HepG2 (cell line): Measurements from ENCODE around the gene RBPJ.

Experiments
- CREBL2 ChIP-seq: sonication (generic); formaldehyde crosslinking; IDR thresholded peaks from 2 replicates; pipeline ENCODE4 v1.8.1; 2023; ENCODE audit warnings: missing genetic modification reagents, mild to moderate bottlenecking, borderline replicate concordance
- CTCF ChIP-seq: sonication (generic); formaldehyde crosslinking; IDR thresholded peaks from 2 replicates; pipeline ENCODE4 v1.5.0; 2020; ENCODE audit warnings: mild to moderate bottlenecking, missing genetic modification reagents, moderate library complexity
- ELK4 ChIP-seq: sonication (generic); formaldehyde crosslinking; IDR thresholded peaks from 2 replicates; pipeline ENCODE4 v1.9.0; 2021; ENCODE audit warnings: missing genetic modification reagents, borderline replicate concordance
- LCORL ChIP-seq, 2 experiments: fragments of 450-650 bp in 1 of 2; sonication (generic) in 1 of 2; formaldehyde crosslinking in 1 of 2; IDR thresholded peaks; 2 replicates each; pipeline versions ENCODE4 v1.5.0 to v1.6.1; 2017 to 2020; ENCODE audit warnings: antibody characterized with exemption in 1 of 2, missing genetic modification reagents in 1 of 2
- SNRNP70 ChIP-seq: fragments of 200-400 bp; formaldehyde crosslinking; IDR thresholded peaks from 2 replicates; pipeline ENCODE4 v1.6.1; 2017; ENCODE audit warnings: mild to moderate bottlenecking, low read depth, low read length, moderate library complexity
- TRAFD1 ChIP-seq: sonication (generic); formaldehyde crosslinking; IDR thresholded peaks from 2 replicates; pipeline ENCODE4 v1.5.1; 2020; ENCODE audit warnings: missing genetic modification reagents, mild to moderate bottlenecking, borderline replicate concordance
- ZBTB1 ChIP-seq: sonication (generic); formaldehyde crosslinking; IDR thresholded peaks from 2 replicates; pipeline ENCODE4 v1.4.0; 2020; ENCODE audit warnings: missing genetic modification reagents, borderline replicate concordance
- ZNF274 ChIP-seq: sonication (generic); formaldehyde crosslinking; IDR thresholded peaks from 2 replicates; pipeline ENCODE4 v1.5.1; 2020; ENCODE audit warnings: mild to moderate bottlenecking, missing genetic modification reagents

GRCh38 chr4:26433556-26433955 is 112.7 kb downstream of the RBPJ start:
- TF ChIP-seq ZBTB1 (CRISPR knock-in tag) (no peak), CREBL2 (no peak), SNRNP70 (no peak), TRAFD1 (CRISPR knock-in tag) (no peak), ELK4 (no peak), LCORL (IDR thresholded peaks at IDR 0.05) (no peak), LCORL (CRISPR knock-in tag; IDR thresholded peaks at IDR 0.05) (no peak), CTCF (CRISPR knock-in tag) (no peak), ZNF274 (CRISPR knock-in tag) (no peak)
